HUDEP-2 (cell line): ENCODE results near the gene ARHGDIA.

ENCODE experiments used
- DNase-seq, 76 experiments: peaks; one replicate each; lab custom pipeline; 2025; ENCODE audit not compliant: unreplicated experiment in 76 of 76; lab: John Stamatoyannopoulos, UW

The ARHGDIA gene

DNA sequence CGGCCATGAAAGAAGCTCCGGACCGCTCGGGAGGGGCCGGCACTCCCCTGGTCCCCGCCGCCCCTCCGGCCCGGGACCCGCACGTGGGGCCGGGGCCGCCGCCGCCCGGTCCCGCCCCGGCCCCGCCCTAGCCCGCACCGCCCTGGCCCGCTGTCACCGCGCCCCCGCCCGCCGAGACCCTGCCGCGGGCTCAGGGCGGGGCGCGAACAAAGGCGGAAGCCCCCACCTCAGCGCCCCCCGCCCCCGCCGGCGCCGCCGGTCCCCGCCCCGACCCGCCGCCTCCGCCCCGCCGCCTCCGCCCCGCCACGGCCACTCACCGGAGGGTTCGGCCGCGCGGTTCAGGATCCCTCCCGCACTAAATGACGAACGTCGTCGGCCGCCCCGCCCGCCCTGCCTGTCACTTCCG lies at the start of gene ARHGDIA:
ARHGDIA (minus strand) TSS at position 357 of the 406 bp plus-strand sequence. CDS start 1,407 bp downstream, outside the sequence.
- peak in 2 of 76 experiments; percentile 48 to 79 for DNase-seq

DNA sequence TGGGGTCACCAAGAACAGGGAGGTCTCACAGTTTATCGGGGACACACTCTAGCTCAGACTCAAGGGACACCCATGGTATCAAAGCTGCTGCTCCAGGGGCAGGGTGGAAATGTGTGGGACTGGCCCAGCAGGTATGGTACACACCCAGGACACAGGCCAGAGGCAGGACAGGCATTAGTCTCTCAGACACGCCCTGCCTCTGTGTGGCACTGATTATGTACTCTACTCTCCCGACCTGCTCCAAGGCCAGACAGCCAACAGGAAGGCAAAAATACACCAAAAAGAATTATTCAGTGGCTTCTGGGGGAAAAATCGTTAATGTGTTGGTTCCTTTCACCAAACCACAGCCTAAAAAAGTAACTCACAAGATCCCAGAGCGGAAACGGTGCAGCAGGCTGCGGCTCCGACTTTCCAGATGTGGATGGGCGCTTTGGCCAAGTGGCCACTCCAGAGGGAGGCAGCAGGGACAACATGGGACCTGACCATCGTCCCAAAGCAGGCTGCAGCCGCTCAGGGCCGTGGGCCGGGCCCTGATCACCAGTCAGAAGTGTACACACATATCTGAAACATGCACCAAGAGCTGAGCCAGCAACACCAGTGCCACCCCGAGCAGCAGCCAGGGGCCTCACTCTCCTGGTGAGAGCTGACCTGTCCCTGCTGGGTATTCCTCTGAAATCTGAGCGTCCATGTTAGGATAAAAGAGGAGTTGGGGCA lies 47.9 kb upstream of the ARHGDIA start:
- DNase-seq, result peak in 42 of 76 experiments; percentile 11 to 63 (median 38)

DNA sequence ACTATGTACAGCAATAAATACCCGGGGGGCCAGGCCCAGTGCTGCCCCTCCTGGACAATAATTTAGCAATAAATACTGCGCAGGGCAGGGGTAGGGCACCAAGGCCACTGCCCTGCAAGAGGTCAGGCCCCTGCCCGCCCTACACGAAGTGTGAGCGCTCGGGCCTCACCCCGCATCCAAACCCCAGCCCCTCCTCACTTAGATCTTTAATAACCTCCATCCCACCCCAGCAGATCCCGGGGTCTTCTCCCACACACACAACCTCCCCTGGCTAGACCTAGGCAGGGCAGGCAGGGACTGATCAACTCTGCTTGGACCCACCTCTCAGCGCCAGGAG lies 47.2 kb upstream of the ARHGDIA start:
- peak in 1 of 76 experiments; percentile 80 for DNase-seq

DNA sequence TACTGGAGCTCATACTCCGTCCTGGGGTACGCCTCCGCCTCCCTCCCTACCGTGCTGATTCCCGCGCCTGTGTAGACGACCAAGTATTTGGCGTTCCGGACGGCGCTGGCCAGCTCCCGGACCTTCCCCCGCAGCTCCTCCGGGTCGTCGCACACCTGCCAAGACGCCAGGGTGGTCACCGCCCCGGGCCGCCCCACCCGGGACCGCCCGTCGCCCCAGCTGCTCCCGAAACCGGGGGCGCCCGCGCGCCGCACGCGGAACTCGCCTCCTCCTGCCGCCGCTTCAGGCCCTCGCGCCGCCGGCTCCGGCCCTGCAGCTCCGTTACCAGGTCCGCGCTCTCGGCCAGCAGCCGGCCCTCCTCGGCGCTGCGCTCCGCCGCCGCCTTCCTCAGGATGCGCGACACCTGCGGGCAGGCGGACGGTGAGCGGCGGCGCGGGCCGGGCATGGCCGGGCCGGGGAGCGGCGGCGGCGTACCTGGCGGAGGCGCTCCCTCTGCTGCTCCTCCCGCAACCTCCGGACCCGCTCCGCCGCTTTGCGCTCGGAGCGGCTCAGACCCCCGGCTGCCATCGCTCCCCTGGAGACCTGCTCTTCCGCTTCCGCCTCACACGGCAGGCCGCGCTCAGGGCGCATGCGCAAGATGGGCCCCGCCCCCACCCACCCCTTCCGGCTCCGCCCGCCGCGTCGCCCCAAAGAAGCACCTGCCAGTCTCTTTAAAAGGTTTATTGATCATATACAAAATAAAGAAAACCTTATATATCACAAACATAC lies 46.6 kb upstream of the ARHGDIA start, which contains the start of gene SIRT7:
SIRT7 (minus strand) TSS at position 612 of the 768 bp plus-strand sequence; CDS start at position 567, 45 bp downstream.
- DNase-seq, result peak in 72 of 76 experiments; percentile 13 to 88 (median 66)

DNA sequence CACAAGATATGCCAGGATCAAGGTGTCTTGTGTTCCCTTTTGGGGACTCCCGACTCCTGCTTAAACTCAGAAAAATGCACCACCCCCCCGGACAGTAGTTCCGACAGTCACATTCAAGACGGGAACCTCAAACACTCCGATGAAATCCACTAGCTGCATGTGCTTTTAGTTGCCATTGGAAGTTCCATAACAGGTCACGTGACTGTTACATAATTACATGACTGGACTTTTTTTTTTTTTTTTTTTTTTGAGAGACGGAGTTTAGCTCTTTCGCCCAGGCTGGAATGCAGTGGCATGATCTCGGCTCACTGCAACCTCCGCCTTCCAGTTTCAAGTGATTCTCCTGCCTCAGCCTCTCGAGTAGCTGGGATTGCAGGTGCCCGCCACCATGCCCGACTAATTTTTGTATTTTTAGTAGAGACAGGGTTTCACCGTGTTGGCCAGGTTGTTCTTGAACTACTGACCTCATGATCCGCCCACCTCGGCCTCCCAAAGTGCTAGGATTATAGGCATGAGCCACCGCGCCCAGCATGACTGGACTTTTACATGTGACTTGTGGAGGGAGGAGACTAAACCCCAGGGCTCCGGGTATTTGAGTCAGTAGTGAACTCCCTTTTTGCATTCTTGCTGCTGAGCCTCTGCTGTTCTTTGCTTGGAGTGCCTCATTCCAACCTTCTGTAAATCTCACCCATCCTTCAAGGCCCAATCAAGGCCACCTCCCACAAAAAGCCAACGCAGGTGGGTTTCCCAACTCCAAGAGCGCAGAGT lies 45.3 kb upstream of the ARHGDIA start:
- DNase-seq, result peak in 68 of 76 experiments; percentile 26 to 86 (median 56)

DNA sequence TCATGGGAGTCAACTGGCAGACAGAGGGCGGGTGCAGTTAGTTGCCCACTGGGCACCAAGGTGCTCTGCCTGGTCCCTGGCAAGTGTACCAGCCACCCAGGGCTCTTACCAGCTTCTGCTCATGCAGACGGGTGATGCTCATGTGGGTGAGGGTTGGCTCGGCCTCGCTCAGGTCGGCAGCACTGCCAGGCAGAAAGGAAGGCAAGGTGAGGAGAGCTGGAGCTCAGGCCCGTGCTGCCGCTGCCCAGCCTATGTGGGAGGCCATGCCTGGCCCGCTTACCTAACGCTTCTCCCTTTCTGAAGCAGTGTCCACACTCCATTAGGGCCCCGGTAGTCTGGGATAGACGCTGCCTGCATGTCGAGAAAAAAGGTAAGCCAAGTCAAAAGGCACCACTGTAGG lies 44.2 kb upstream of the ARHGDIA start:
- DNase-seq, result no peak

DNA sequence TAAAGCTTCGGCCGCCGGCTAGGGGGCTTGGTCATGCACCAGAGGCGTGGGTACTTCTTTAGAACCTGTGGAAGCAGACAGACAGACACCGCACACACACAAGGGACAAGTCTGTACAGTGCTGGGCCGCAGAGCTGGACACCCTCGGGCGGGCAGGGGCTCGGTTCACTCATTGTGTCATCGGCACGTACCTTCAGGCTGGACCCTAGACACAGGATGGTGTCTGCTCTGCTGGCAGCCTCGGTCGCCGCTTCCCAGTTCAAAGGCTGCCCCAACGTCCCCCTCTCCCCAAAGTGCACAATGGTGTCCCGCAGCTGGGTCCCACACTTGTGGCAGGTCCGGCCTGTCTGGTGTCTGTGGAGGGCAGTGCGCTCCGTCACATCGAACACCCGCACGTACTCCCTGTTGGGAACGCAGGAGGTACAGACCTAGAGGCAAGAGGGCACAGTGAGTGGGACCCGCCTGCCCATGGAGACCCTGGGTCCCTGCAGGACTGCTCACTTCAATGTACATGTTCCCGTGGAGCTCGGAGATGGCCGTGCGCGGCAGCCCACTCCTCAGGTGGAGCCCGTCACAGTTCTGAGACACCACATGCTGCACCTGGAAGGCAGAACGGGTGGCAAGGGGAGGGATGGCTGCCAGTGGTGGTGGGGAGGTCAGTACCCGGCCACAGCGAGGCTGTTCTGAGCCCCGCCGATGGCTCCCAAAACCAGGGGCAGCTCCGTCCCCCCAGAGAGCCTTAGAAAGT lies 43.1 kb upstream of the ARHGDIA start:
- DNase-seq, result no peak

DNA sequence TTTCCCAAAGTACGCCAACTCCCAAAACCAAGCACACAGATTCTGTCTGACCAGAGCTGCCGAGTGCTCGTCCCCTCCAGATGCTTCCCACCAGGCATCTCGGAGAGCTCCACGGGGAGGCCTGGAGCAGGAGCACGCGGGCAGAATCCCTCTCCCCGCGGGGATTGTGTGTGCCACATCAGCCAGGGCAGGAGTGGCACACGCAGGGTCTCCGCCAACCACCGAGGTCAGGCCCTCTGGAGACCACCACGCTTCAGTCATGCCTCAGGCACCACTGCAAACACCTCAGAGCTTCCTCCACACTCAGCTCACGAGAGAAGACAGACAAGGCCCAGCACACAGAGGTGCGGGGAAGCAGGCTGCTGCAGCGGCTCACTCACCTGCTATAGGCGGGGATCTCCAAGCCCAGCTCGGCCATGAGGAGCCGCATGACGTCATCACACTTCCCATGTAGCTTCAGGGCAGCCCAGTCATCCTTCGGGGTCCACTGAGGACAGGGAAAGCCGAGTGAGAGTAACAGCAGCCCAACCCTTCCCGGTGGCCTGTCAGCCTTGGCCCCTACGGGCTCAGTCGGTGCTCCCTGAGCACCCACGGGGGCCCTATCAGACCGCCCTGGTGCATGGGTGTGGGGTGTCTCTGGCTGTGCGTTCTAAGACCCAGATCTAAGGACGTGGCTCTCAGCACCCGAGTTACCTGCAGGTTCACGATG lies 42.4 kb upstream of the ARHGDIA start:
- no peak for DNase-seq

DNA sequence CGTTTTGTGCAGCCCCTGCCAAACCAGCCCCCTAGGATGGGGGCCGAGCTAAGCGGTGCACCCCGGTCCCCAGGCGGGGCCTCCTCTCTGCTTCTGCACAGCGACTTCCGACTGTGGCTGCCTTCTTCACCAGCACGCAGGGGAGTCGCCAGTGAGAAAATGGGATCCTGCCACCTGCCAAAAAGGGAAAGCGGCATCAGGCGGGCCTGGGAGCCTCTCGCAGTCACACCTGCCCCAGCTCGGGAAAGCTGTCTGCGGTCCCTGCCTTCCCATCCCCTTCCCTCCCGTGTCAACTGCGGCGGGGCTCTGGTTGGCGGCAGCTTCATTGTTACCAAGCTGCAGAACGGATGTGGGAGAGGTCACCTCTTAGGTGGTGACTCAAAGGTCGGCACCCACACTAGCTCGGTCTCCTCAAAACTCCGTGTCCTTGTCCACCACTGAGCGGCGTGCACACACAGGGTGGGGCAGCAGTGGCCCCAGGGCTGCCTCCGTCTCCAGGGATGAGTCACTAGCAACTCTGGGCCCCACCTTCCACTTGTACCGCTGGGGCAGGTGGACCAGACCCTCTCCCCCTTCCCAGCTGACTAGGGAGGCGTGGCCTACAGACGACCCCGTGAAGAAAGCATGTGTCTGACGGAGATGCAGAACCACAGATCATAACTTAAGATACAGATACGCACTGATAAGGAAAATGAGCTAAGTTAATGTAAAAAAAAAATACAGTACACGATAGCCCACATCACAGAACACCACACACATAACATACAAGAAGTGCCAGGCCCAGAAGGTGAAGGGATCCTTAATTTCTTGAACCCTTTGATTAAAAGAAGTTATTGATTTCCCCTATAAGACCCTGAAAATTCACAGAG lies 41.5 kb upstream of the ARHGDIA start:
- peak in 63 of 76 experiments; percentile 6 to 85 (median 47) for DNase-seq

DNA sequence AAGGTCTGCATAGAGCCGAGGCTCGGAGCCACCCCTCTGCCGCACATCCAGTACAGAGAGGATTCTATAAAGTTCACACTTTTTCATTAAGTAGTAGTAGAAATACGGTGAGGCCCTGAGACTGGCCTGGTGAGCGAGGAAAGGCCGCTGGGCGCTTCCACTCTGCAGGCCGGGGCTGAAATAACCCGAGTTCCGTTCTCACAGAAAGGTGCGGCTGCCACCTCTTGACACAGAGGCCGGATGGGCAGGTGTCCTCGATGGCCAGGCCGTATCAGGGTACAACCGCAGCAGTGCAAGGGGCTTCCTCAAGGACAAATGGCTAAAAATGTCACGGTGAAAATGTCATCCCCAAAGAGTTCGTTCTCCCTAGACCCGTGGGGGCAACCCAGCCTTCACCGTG lies 40.8 kb upstream of the ARHGDIA start:
- DNase-seq, result no peak

DNA sequence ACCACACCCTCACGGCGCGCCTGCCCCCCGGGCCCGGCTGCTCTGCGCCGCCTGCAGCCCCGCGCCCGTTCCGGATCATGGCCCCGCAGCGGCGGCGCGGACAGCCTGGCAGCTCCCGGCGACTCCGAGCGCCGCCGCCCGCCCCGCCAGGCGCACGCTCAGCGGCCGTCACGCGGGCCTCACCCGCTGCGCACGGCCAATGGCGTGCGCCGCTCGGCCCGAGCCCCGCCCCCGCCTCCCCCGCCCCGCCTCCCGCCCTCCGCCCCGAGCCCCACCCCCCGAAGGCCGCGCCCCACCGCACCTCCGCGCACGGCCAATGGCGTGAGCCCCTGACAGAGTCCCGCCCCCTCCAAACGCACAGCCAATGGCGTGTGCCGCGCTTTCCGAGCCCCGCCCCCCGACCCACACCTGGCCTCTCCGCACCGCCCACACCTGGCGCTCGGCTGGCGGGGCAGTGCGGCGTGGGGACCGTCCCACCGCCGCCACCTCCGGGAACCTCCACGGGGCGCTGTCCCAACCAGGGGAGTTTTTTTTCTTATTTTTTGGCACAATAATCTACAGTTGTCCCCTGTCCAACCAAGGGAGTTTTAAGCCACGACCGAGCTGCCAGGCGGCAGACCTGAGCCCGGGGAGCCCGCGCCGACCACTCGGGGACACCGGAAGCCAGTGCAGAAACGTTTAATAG lies 40.3 kb upstream of the ARHGDIA start, which contains the start of gene PCYT2:
PCYT2 (minus strand) TSS at position 123 of the 685 bp plus-strand sequence; CDS start at position 79, 44 bp downstream.
- DNase-seq, result peak in 72 of 76 experiments; percentile 10 to 92 (median 78)

DNA sequence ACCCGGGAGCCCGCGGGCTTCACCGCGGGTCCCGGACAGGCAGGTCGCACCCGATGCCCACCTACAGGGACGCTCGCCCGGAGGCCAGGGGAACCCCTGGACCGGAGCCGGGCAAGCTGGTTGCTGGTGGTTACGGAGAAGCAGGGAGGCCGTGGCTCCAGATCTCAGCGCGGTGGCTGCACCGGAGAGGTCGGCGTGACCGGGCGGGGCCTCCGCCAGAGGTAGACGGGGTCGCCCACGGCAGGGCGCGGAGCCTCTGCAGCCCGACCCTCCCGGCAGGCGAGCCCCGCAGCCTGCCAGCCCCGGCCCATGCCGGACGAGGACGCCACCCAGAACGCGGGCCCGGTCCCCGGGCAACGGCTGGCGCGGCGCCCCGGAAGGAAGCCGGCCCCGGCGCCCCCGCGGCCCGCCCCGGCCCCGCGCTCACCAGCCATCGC lies 39.7 kb upstream of the ARHGDIA start:
- DNase-seq, result peak in 3 of 76 experiments; percentile 25 to 45 (median 45)

DNA sequence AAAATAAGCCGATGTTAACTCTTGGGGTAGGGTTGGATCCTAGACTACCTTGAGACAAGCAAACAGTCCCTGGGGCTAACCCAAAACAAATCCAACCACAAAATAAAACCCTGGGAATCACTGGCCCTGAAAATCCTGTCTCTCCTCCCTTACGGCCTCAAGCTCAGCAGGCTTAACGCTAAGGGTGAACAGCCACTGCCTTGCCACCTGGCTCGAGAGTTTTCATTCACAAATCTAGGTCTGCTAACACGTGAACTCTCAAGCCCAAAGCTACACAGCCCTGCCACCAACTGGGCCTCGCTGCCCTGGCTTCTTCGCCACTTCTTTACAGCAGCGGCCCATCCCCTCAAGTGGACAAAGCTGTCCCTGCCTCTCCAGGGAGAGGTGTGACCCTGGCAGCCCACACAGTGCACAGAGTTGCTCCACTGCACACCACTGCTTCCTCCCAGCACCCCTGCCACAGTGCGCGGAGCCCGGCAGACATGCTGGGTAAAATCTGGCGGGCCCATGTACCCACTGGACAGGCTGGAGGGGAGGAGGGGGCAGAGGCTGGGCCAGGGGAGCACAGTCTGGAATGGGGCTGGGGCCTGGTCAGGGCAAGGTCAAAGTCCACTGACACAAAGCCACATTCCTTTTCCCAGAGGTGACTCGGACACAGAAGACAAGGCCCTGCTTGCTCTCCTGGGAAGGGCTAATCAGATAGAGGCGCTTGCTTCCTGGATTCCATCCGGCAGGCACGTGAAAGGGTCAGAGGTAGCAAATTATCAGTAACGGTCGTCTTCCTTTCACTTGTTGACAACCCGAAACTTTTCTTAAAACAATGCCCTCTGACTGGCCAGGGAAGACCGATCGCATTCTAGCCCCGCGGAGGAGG lies 39.1 kb upstream of the ARHGDIA start:
- DNase-seq, result peak in 3 of 76 experiments; percentile 9 to 20 (median 13)

DNA sequence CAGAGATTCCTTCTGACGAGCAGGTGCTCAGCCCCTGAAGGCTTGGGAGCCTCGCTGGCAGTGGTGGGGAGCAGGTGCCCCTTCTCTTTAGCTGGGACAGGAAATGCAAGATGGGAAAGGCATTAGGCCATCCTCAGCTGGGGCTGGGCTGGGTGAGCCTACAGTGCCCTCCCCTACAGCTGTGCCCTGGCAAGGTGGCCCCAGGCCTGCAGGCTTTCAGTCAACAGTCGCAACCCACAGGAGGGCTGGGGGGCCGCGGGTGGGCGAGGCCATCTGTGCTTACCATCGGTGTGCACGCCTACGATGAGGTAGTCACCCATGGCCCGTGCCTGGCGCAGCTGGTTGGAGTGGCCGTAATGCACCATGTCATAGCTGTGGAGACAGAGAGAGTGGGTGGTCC lies 38.1 kb upstream of the ARHGDIA start:
- DNase-seq, result no peak

DNA sequence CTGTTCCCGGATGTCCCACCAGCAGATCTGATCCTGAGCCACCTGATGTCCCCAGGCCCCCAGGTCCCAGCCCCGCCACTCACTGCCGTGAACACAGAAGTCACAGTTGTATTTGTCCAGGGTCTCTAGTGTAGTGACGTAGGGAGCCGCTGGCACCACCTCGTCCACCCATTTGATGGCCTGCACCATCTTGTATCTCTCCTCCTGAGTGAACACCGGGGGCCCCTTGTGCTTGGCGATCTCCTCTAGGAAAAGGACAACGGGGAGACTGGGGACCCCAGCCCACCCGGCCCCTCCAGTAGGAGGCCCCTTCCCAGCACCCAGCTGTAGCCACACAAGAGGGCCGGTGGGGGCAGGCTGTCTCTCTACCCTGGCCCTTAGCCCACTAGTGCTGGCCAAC lies 37.7 kb upstream of the ARHGDIA start:
- no peak for DNase-seq

DNA sequence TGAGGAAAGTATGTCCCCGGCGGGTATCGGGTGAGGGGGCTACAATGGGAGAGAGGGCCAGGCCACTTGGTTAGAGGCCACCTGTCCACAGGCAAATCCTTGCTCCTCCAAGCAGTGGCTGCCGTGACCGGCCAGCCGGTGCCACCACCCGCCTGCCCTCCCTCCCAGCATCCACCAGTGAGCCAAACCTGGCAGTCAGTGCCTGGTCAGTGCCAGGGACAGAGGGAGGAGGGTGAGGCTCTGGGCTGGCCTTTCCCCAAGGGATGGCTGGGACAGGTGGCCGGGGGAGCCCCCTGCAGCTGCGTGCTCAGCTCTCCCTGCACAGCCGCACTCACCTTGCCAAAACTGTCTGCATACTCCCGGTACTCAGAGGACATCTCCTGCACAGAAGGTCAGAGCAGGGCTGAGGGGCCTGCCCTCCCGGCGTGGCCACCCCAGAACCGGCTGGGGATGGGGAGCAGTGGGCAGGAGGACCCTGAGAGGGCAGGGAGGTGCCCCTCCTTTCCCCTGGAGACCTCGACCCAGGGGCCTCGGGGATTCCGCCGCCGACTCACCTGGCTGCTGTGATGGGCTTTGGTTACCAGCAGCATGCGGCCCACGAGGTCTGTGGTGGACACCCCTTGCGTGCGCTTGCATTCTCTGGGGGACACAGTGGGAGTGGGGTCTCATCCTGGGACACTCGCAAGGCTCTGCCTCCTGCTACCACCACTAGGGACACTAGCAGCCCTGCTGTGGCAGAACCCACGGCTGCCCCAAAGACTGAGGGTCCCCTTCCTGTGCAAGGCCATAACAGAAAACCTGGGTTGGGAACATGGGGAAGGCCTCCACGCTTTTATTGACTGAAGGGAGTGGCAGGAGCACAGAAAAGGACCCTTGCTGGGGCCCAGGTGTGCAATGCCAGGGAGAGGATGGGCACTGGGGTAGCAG lies 36.3 kb upstream of the ARHGDIA start:
- DNase-seq, result no peak
